ENCODE results near the gene MRPL37.
"Not testable (repeated sequence)": the region's sequence is repeated elsewhere in the genome, so short reads cannot be mapped to it uniquely, and the experiment has no call there.

MRPL37 gene

DNA sequence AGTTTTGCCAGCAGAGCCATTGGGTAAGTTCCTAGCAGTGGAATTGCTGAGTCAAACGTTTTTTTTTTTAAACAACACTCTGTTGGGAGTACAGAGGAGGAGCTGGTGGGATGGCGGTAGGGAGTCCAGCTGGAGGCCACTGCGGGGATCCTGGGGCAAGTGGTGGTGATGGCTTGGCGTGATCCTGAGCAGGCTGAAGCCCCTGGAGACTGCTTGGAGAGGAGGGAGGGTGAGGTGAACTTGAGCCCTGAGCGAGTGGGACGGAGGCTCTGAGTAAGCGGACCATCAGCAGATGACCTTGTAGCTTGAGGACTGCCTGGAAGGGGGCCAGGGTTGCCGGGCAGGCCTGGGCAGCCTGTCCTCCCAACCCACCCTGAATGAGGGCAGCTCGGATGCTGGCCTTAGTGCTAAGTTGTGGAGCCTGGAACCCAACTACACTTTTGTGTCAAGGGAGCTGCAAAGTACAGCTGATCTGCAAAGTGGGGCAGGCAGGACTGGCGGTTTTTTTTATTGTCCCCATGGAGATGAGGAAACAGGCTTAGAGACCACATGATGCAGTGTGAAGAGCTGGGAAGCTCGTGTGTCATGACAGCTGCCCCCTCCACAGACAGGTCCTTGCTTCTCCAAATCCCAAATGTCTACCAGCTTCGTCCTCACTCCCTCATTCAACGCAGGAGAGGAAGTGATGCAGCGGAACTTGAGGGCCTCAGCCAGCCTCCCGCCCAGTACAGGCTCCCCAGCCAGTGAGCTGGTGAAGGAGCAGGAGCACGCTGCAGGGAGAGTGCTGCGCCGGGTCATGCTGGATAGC, 20.2 kb downstream of the MRPL37 start:
- no peak for DNase-seq

- no peak for DNase-seq
Observed at GRCh38 chr1:54221113-54221834, 21.3 kb downstream of the MRPL37 start.

DNA sequence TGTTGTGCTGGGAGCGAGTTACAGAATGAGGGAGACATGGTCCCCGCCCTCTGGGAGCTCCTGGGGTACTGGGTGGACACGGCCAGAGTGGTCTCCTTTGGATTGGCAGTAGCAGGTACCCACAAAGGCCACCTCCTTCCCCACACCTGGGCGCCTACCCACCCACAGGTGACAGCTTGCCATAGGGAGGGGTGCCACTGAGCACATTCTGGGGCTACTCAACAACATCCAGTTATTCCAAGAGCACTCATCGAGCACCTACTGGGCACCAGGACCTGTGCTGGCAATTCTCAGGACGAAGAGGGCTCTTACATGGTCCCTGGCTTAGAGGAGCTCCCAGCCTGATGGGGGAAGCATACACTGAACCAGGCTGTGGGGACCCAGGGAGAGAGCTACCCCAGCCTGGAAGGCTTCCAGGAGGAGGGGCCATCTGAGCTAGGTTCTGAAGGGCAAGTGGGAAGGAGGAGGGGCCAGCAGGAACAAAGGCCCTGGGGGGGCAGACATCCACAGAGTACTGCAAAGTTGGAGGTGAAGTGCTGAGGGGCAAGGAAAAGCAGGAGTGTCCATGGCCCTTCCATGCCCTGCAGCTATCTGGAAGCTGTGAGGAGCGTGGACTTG, 22.0 kb downstream of the MRPL37 start:
- no peak for DNase-seq

GRCh38 chr1:54222711-54223110, 22.7 kb downstream of the MRPL37 start:
- no peak for DNase-seq

DNA sequence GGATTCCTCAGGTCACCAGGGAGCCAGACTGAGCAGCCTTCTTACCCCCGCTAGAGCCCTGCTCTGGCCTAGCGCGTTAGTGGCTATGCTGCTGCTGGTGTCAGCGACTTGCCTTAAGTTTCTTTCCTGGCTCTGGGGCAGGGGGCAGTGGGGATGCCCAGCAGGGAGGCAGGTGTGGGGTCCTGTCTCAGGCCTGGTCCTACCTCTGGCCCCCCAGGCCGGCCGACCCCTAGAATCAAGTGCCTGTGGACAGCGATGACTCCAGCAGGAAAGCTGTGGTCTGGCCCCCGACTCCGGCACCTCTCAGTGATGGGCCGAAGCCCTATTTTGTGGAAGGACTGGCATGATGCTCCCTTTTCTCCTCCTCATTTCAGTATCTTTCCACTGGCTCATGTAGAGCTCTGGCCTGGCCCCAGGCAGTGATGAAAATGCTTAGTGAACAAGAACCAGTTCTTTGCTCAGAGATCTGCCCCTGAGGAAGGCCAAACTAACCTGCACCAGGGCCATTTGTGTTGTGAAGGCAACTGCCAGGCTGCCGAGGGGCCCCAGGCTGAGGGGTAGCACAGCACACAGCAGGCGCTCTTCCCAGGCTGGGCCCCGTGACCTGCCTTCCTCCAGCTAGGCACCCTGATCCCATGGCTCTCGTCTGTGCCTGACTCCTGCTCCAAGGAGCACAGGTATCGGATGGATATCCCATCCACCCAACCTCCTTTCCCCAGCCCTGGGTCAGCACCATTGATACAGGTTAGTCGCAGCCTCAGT, 23.7 kb downstream of the MRPL37 start:
- no peak for DNase-seq

DNA sequence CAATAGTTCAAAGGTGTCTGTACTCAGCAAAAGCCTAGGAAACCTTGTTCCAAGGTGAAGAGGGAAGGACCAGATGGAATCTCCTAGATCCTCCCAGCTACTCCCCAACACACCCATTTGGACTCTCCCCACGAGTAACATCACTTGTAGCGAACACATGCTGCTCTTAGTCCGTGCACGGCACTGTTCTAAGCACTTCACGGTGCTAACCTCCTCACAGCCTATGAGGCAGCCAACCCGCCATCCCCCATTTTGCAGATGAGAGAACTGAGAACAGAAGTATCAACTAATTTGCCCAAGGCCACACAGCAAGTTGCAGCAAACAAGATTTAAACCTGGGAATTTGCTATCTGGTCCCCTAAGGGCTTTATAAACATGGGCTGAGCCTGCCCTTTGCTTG, 24.3 kb downstream of the MRPL37 start:
- no peak for DNase-seq

DNA sequence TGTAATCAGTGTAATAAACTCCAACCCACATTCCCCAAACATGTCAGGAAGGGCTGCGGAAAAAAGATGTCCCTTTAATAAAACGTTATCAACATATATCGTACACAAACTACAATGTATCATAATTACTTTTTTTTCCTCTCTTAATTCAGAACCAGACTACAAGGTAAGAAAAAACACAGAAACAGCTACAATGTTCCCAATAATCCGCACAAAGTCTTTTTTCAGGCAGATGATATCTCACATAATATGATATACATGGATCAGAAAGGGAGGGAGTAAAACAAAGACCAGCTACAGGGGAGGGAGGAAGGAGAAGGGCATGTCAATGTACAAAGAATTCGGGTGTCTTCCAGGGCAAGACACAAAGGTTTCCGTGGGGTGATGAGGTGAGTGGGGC, 25.4 kb downstream of the MRPL37 start:
- DNase-seq, result no peak

GRCh38 chr1:54225986-54226559, 26.1 kb downstream of the MRPL37 start:
- DNase-seq, result no peak

DNA sequence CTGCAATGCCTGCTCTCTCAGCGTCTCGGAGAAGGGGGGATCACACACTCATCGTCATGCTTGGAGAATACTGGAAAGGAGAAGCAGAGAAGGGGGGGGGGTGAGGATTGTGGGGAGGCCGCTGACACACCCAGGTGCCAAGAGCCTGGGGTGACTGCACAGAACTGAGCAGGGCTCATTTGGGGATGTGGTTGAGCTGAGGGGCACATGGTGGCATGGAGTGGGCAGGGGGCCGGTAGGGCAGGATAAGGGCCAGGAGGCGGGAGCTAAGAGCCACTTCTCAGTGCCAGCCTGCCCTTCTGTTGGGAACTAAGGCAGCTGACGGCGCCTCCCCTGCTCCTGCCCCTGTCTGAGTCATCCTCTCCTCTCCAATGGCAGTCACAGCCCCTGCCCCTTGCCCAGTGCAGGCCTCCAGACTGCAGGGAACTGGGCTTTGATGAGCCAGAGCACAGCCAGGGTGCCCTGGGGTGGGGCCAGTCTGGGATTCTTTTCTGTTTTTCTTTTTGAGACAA, 27.2 kb downstream of the MRPL37 start:
- no peak for DNase-seq

GRCh38 chr1:54227891-54228310, 27.9 kb downstream of the MRPL37 start:
- DNase-seq, result no peak

DNA sequence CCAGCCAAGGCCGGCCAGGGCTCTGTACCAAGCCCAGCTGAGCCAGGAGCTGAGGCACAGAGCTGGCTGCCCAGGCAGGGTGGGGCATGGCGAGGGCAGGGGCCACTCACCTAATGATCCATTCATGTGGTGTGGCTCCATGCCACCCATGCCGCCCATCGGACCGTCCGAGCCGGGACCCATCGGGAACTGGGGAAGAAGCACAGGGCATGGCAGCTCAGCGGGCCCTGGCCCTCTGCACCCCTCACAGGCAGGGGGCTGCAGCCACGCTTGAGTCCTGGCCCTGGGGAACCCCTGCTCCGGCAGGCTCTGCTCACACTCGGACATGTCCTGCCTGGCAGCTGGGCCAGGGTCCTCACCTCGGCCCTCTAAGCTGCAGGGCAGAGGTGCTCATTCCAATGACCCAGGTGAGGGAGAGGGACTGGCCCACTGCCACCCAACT, 28.7 kb downstream of the MRPL37 start:
- no peak for DNase-seq

- no peak for DNase-seq
Observed at GRCh38 chr1:54229281-54229891, 29.4 kb downstream of the MRPL37 start.

DNA sequence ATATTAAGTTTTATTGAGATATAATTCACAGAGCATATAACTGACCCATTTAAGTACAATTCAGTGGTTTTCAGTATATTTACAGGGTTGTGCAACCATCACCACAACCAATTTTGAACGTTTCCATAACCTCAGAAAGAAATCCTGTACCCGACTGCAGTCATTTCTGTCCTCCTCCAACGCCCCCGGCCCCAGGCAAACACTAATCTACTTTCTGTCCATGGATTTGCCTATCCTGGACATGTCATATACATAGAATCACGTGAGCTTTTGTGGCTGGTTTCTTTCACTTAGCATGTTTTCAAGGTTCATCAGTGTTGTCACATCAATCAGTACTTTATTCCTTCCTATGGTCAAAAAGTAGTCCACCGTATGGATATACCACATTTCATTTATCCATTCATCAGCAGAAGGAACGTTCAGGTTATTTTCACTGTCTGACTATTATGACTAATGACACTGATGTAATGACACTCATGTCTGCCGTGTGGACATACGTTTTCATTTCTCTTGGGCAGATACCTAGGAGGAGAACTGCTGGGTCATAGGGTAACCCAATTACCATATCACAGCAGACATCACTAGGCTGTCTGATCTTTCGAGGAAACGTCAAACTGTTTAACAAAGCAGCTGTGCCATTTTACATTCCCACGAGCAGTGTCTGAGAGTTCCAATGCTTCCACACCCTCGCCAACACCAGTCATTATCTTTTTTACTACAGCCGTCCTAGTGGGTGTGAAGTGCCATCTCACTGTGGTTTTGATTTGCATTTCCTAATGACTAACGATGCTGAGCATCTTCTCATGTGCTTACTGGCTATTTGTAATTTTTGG, 30.8 kb downstream of the MRPL37 start:
- no peak for DNase-seq

- DNase-seq, result not testable (repeated sequence)
Observed at GRCh38 chr1:54233196-54233595, 33.2 kb downstream of the MRPL37 start.

DNA sequence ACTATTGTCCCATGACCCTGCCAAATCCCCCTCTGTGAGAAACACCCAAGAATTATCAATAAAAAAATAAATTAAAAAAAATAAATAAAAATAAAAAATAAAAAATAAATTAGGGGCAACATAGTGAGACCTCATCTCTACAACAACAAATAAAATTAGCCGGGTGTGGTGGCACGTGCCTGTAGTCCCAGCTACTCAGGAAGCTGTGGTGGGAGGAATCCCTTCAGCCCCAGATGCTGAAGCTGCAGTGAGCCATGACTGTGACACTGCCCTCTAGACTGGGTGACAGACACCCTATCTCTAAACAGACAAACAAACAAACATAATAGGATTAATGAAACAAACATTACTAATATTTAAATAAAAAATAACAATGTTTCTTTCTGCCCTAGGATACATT, 34.3 kb downstream of the MRPL37 start:
- DNase-seq, result no peak

DNA sequence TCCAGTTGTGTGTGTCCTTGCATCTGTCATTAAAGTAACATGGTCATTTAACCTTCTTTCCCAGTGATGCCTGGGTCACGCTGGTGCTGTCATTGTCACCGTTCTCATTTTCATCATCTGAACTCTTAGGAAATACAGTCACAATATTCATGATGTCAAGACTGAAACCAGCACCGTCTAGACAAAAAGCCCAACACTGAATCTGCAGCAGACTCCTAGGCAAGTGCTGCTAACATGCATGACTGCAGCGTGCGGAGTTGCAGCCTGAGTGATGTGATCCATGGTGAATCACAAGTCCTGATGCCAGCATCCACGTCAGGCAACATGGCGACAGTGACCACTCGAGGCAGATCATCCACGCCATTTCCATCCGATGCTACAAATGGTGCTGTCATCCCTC, 37.6 kb downstream of the MRPL37 start:
- DNase-seq, result no peak

DNA sequence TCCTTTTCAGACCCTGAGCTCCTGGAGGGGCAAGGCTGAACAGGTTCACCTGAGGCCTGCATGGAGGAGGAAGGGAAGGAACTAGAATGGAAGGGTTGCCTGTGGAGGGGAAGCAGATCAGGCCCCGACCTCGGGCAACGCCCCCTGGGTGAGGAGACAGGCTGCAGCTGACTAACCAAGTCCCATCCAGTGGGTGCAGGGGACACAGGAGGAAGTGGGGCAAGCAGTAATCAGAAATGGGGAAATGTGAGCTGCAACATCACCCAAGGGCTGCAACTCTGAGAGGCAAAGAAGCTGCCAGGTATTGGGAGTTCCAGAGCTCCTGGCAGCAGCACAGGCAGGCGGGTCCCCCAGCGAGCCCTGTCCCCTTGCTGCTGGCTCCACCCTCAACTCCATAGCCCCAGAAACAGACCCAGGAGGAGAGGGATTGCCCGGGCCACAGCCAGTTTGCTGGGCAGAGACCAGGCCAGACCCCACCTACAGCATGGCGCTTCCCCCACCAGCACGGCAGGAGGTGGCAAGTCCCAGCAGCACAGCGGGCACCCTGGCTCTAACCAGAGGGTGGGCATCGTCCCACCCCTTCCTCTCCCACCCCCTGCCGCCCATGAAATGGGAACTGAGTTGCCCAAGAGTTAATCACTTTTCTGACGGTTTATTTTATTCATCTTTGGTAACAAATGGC, 38.5 kb downstream of the MRPL37 start:
- peak; percentile 60 for DNase-seq

- no peak for DNase-seq
Observed at GRCh38 chr1:54239035-54239383, 39.0 kb downstream of the MRPL37 start.

- no peak for DNase-seq
Observed at GRCh38 chr1:54239631-54240031, 39.7 kb downstream of the MRPL37 start.

DNA sequence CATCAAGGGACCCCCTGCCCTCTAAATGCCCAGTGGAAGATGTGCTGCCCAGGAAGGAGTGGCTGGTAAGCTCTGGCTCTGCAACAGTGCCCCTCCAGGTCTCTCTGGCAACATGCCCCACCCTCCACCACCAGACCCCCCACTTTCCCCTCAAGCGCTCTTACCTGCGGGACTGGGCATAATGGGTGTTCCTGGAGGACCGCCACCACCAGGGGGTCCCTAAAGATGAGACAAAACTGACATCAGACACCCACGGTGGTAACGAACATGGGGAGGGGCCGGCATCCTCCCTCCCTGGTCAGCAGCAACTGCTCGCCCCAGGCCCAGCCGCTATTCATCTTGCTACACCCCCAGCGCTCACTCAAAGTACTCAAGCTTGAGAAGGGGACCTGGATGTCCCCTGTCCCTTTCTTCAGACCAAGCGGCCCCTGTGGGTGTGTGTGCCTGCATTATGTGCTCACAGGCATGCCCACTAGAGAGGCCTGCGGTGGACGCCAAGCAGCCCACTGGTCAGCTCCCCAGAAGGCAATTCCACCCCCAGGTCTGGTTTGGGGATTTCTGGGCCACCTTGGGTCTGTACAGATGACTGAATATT, 40.9 kb downstream of the MRPL37 start:
- no peak for DNase-seq
